Mucosa of descending colon (tissue), 3 donors: ENCODE data around the gene SLC43A2. TPM values are rescaled to one million over a fixed set of nuclear protein-coding genes. Genes with fewer than 3 reads are reported as not detected.

Source experiments
- ATAC-seq: fragments of 200-7000 bp; cut with Tn5 transposase; one replicate; pipeline ENCODE4 v1.9.1; 2020; ENCODE audit warnings: mild to moderate bottlenecking, moderate library complexity
- DNase-seq, 3 donors: peaks; one replicate each; pipeline ENCODE4 v3.0.0-alpha.2; 2020
- H3K36me3 ChIP-seq: fragments of 200-600 bp; one replicate; pipeline ENCODE4 v1.8.0; 2021; ENCODE audit warnings: low read depth, mild to moderate bottlenecking
- H3K4me1 ChIP-seq: fragments of 200-600 bp; one replicate; pipeline ENCODE4 v1.8.0; 2021; ENCODE audit warnings: low read depth, mild to moderate bottlenecking
- H3K4me3 ChIP-seq: fragments of 200-600 bp; one replicate; pipeline ENCODE4 v1.8.0; 2021; ENCODE audit warnings: mild to moderate bottlenecking
- H3K9me3 ChIP-seq: fragments of 200-600 bp; one replicate; pipeline ENCODE4 v1.8.0; 2021; ENCODE audit warnings: mild to moderate bottlenecking
- intact Hi-C, 2 donors: fragments of 100-400 bp; cut with DNase I in 1 of 2; cut with micrococcal nuclease in 1 of 2; formaldehyde crosslinking; loops; one replicate each; pipeline versions ENCODE4 v1.11.0 to v1.11.1; 2022; cut with DNase I, micrococcal nuclease
- total RNA-seq, 3 donors: library from RNA; stranded (reverse); fragmentation: NEBNext Ultra II Directional in 2 of 3; extraction: Animal tissue kit (Norgen Biotek cat#: 25700) in 2 of 3; gene quantifications; one replicate each; pipeline versions ENCODE4 v1.2.1 to v1.2.4, GENCODE V29; 2021 to 2023
- TF ChIP-seq, protein P1 (sequence below): fragments of 200-600 bp; IDR thresholded peaks from one replicate; pipeline ENCODE4 v1.8.0; 2022; ENCODE audit warnings: antibody characterized with exemption, mild to moderate bottlenecking
- donor health status: DM: no; HTN: no; CAD: no; lungs with moderate emphysema.
- donor health status: DM: no; HTN: no; CAD: no.
- donor health status: DM: no; HTN: yes; CAD: no.

Gene SLC43A2
- total RNA-seq, 3 donors from 2014 or later = 12.7 to 30.8 (median 23.7) TPM

DNA sequence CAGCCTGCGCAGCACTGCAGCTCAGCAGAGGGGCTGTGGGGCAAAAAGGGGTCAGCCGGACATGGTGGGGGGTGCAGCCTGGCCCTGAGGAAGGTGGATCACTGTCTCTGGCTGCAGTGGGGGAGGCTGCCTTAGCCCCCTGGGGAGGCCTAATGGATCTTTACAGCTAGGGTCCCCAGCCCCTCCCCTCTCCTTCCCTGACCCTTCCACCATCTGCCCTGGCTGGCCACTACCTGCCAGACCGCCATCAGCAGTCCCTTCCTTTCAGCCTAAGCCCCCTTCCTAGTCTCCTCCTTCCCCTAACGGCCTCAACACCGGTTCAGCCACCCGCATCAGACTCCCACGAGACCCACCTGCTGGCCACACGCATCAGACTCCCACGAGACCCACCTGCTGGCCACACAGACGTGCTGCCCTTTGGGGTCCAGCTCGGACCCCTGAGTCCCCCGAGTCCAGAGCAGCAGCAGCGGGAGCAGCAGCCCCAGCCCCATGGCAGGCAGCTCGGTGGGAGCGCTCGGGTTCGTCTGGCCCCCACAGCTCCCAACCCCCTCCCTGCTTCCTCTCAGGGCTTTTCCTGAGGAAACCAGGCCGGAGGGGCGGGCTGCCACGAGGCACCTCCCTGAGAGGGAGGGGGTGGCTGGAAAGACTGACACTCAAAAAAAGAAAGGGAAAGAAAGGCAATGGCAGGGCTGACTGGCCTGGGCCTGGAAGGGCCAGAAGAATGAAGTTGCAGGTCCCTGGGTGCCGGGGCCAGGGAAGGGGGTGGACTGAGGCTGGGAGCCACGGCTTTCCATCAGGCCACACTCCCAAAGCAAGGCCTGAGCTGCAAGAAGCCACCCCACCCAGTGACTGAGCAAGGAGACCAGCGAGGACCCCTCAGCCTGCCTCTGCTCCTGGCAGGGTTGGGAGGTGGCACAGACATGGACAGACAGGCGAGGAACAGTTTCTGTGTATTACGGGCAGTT is 16.9 kb upstream of the SLC43A2 start, which contains the start of gene SCARF1:
Gene SCARF1 (minus strand): TSS at position 526 of the 965 bp plus-strand sequence. CDS start 35 bp downstream, at position 491.
- DNase-seq (peak in 2 of 3 donors; percentile 44 to 68), ATAC-seq (no peak)
- Histone ChIP-seq H3K9me3 (no peaks in the 10 kb centered on the region), H3K4me1 (peaks cover 32% of the 10 kb centered on the region), H3K36me3 (no peaks in the 10 kb centered on the region), H3K4me3 (no peak within 1 kb of the TSS)
- intact Hi-C loops = no loop called here
- TF ChIP-seq, protein P1, sequence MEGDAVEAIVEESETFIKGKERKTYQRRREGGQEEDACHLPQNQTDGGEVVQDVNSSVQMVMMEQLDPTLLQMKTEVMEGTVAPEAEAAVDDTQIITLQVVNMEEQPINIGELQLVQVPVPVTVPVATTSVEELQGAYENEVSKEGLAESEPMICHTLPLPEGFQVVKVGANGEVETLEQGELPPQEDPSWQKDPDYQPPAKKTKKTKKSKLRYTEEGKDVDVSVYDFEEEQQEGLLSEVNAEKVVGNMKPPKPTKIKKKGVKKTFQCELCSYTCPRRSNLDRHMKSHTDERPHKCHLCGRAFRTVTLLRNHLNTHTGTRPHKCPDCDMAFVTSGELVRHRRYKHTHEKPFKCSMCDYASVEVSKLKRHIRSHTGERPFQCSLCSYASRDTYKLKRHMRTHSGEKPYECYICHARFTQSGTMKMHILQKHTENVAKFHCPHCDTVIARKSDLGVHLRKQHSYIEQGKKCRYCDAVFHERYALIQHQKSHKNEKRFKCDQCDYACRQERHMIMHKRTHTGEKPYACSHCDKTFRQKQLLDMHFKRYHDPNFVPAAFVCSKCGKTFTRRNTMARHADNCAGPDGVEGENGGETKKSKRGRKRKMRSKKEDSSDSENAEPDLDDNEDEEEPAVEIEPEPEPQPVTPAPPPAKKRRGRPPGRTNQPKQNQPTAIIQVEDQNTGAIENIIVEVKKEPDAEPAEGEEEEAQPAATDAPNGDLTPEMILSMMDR = no peak

DNA sequence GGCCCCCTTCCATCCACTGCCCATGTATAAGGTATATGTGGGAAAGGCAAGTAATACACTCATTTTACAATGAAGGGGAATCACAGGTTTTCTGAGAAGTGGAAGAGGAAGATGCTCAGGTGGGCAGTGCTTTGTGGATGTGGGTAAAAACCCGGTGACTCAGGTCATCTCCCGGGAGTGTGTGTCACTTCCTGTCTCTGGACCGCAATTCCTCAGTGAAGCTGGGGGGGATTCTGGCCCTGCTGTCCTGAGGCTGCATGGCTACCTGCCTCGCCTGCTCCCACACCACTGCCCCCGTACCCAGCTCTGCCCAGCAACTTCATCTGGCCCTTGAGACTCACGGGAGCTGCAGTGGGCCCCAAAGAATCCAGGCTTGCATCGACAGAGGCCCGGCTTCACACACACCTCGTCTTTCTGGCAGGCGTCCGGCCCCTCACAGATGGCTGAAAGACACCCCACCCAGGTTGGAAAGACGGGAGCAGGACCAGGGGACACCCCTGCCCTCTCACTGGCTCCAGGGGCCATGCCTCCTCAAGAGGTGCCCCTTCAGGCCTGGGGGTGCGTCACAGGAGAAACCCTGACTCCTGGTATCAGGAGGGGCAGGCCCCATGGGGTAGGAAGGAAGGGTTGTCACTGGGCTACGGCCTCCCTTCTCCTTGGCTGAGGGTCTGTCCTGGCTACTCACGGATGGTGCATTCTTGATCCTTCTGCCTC is 16.0 kb upstream of the SLC43A2 start:
- Histone ChIP-seq H3K4me1 (peaks cover 24% of the 10 kb centered on the region), H3K36me3 (no peaks in the 10 kb centered on the region), H3K4me3 (no peak overlapping the region), H3K9me3 (no peaks in the 10 kb centered on the region)
- ATAC-seq = no peak
- TF ChIP-seq, protein P1 = no peak
- DNase-seq = peak in 2 of 3 donors; percentile 32 to 65
- intact Hi-C loops = no loop called here

DNA sequence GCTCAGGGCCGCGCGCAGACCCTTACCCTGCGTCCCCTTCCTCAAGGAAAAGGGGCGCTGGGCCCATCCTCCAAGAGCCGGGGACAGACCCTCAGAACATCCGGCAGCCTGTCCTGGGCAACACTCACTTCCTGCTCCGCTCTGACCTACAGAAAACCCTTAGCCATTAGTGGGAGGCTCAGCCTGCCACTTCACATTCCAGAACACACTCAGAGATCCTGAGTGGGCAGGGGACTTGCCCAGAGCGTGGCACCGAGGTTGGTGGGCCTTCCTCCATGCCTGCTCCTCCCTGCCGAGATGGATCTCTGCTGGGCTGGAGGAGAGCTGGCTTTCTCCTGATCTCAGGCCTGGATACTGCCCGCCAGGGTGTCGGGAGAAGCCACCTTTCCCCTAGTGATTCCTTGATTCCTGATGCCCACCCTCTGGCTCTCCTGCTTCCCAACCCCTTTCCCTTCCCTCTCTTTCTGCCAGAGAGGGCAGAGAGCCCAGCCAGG is 15.4 kb upstream of the SLC43A2 start:
- no peak overlapping the region for H3K4me3 ChIP-seq
- no peaks in the 10 kb centered on the region for H3K36me3 ChIP-seq
- intact Hi-C loops = no loop called here
- TF ChIP-seq, protein P1 = no peak
- H3K9me3 ChIP-seq = no peaks in the 10 kb centered on the region
- ATAC-seq (peak; percentile 1), DNase-seq (no peak)
- peaks cover 24% of the 10 kb centered on the region for H3K4me1 ChIP-seq

DNA sequence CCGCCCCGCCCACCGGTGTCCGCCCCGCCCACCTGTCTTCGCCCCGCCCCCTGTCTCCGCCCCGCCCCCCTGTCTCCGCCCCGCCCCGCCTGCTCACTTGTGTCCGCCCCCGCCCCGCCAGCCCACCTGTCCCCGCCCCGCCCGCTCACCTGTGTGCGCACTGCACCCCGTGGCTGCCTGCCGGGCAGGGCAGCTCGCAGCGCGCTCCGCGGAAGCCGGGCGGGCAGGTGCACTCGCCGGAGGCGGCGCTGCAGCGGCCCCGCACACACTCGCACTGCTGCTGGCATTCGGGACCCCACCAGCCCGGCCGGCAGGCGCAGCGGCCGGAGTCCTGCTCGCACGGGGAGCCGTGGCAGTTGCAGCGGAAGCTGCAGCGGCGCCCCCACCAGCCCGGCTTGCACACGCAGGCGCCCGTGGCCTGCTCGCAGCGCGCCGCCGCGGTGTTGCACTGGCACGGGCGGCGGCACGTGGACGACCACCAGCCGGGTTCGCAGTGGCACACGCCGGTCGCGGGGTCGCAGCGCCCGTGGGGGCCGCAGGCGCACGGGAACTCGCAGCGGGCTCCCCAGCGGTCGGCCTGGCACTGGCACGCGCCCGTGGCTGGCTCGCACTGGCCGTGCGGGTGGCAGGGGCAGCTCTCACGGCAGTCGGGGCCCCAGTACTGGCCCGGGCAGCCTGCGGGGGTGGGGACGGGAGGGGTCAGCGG is 14.8 kb upstream of the SLC43A2 start:
- intact Hi-C loops = no loop called here
- H3K9me3 ChIP-seq = no peaks in the 10 kb centered on the region
- ATAC-seq (peak; percentile 86), DNase-seq (peak; percentile 87 to 93 (median 91))
- H3K4me3 ChIP-seq = no peak overlapping the region
- H3K36me3 ChIP-seq = no peaks in the 10 kb centered on the region
- TF ChIP-seq, protein P1 = peak; percentile 19
- peaks cover 21% of the 10 kb centered on the region for H3K4me1 ChIP-seq

DNA sequence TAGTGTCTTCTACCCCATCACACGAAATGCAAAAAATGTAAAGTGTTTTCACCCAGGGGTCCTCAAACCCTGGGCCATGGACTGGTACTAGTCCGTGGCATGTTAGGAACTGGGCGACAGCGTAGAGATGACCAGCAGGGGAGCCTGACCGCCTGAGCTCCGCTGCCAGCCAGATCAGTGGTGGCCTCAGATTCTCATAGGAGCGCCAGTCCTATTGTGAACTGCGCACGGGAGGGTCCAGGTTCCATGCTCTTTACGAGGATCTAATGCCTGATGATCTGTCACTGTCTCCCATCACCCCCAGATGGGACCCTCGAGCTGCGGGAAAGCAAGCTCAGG is 12.4 kb upstream of the SLC43A2 start:
- DNase-seq (no peak), ATAC-seq (no peak)
- Histone ChIP-seq H3K36me3 (no peaks in the 10 kb centered on the region), H3K4me3 (no peak overlapping the region), H3K9me3 (no peaks in the 10 kb centered on the region), H3K4me1 (peaks cover 11% of the 10 kb centered on the region)
- TF ChIP-seq, protein P1 = no peak
- intact Hi-C loops = no loop called here
